Osteocyte (in vitro differentiated cells): ENCODE data around the gene RBMS3. TPM values are rescaled to one million over a fixed set of nuclear protein-coding genes. Genes with fewer than 3 reads are reported as not detected.

ENCODE experiments used
- DNase-seq: peaks from one replicate; pipeline ENCODE4 v3.0.0; 2021; ENCODE audit warnings: mixed read lengths; ENCODE audit not compliant: unreplicated experiment; ENCODE audit errors: extremely low spot score
- H3K27ac Mint-ChIP-seq: one replicate; pipeline ENCODE4 v1.8.0; 2021; ENCODE audit warnings: mild to moderate bottlenecking, mixed read lengths; ENCODE audit not compliant: unreplicated experiment
- H3K27me3 Mint-ChIP-seq: one replicate; pipeline ENCODE4 v1.8.0; 2021; ENCODE audit warnings: mixed read lengths; ENCODE audit not compliant: unreplicated experiment
- H3K36me3 Mint-ChIP-seq: one replicate; pipeline ENCODE4 v1.8.0; 2021; ENCODE audit warnings: mixed read lengths; ENCODE audit not compliant: unreplicated experiment
- H3K4me1 Mint-ChIP-seq: one replicate; pipeline ENCODE4 v1.8.0; 2021; ENCODE audit warnings: mixed read lengths; ENCODE audit not compliant: unreplicated experiment
- H3K4me3 Mint-ChIP-seq: one replicate; pipeline ENCODE4 v1.8.0; 2021; ENCODE audit warnings: mild to moderate bottlenecking, moderate library complexity, mixed read lengths; ENCODE audit not compliant: unreplicated experiment
- H3K9me3 Mint-ChIP-seq: one replicate; pipeline ENCODE4 v1.8.0; 2021; ENCODE audit warnings: mixed read lengths; ENCODE audit not compliant: unreplicated experiment
- CTCF ChIP-seq: fragments of 200-600 bp; sonication (generic); IDR thresholded peaks from 2 replicates; pipeline ENCODE4 v1.5.0; 2021; ENCODE audit warnings: antibody characterized with exemption, mild to moderate bottlenecking, moderate library complexity
- total RNA-seq: library from RNA; stranded (reverse); gene quantifications from 2 replicates; pipeline ENCODE4 v1.2.1, GENCODE V29; 2021

Gene RBMS3
- total RNA-seq, 1 donor from 2014 or later: 64.2 TPM

GRCh38 chr3:29590012-29590411, 309.1 kb downstream of the RBMS3 start:
- Mint-ChIP-seq H3K4me3 (no peak overlapping the region), H3K4me1 (peaks cover 10% of the 10 kb centered on the region), H3K36me3 (peaks cover 13% of the 10 kb centered on the region), H3K9me3 (peaks cover 4% of the 10 kb centered on the region), H3K27me3 (no peaks in the 10 kb centered on the region), H3K27ac (no peak overlapping the region)
- no peak for DNase-seq
- no peak for TF ChIP-seq CTCF

DNA sequence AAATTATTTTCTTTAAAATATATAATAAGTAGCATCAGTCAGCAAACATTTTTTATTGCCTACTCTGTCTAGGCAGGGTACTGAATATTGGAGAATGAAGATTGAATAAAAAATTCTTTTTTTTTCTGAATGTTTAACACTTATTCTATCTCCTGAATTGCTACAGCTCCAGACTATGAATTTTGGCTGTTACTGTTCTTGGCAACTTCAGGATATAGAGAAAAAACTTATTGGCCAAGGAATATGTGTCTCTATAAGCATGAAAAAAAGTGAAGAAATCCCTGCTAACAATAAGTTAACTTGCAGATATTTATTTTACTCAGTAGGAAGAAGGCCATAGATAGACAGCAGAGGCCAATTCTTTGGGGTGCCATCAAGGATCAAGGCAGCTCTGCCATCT, 309.6 kb downstream of the RBMS3 start:
- Mint-ChIP-seq H3K27ac (no peak overlapping the region), H3K4me1 (peaks cover 10% of the 10 kb centered on the region), H3K27me3 (no peaks in the 10 kb centered on the region), H3K4me3 (no peak overlapping the region), H3K9me3 (peaks cover 4% of the 10 kb centered on the region), H3K36me3 (peaks cover 13% of the 10 kb centered on the region)
- no peak for TF ChIP-seq CTCF
- DNase-seq: no peak

- H3K9me3 Mint-ChIP-seq: peaks cover 4% of the 10 kb centered on the region
- no peak overlapping the region for H3K4me3 Mint-ChIP-seq
- peaks cover 10% of the 10 kb centered on the region for H3K4me1 Mint-ChIP-seq
- H3K27me3 Mint-ChIP-seq: no peaks in the 10 kb centered on the region
- no peak for TF ChIP-seq CTCF
- no peak overlapping the region for H3K27ac Mint-ChIP-seq
- DNase-seq: no peak
- H3K36me3 Mint-ChIP-seq: peaks cover 7% of the 10 kb centered on the region
These were observed 310.7 kb downstream of the RBMS3 start for GRCh38 chr3:29591579-29591978.

GRCh38 chr3:29593802-29594201, 312.9 kb downstream of the RBMS3 start:
- peaks cover 4% of the 10 kb centered on the region for H3K9me3 Mint-ChIP-seq
- TF ChIP-seq CTCF: no peak
- H3K4me3 Mint-ChIP-seq: no peak overlapping the region
- peaks cover 7% of the 10 kb centered on the region for H3K36me3 Mint-ChIP-seq
- no peak overlapping the region for H3K27ac Mint-ChIP-seq
- no peaks in the 10 kb centered on the region for H3K27me3 Mint-ChIP-seq
- no peak for DNase-seq
- H3K4me1 Mint-ChIP-seq: peaks cover 16% of the 10 kb centered on the region

- peaks cover 4% of the 10 kb centered on the region for H3K9me3 Mint-ChIP-seq
- DNase-seq: no peak
- TF ChIP-seq CTCF: no peak
- no peak overlapping the region for H3K27ac Mint-ChIP-seq
- no peak overlapping the region for H3K4me3 Mint-ChIP-seq
- peaks cover 16% of the 10 kb centered on the region for H3K4me1 Mint-ChIP-seq
- H3K36me3 Mint-ChIP-seq: peaks cover 7% of the 10 kb centered on the region
- H3K27me3 Mint-ChIP-seq: no peaks in the 10 kb centered on the region
These were observed 313.4 kb downstream of the RBMS3 start for GRCh38 chr3:29594261-29594660.
